ENCODE results near the gene CTSW.

The CTSW gene

DNA sequence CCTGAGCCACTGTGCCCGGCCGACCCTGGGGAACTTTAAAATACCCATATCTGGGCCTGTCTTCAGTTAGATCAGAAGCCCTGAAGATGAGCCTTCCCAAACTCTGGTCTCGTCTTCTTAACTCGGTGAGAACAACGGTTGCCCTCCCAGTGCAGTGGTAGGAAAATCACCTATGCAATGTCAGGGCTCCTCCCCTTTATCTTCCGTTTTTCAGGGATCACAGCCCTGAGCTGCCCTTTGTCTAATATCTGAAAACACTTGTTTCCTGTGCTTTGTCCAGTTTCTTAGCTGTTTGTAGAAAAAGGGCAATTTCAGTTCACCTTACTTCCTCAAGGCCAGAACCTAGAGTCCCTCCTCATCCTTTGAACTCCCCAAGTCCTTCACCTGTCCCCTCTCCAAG lies 49.0 kb downstream of the CTSW start:
- DNase-seq, result no peak
- Histone ChIP-seq H3K27ac (ENCODE audit: insufficient read depth, low read length, poor library complexity, severe bottlenecking) (peak overlapping the region; percentile 81), H3K9me3 (ENCODE audit: control insufficient read depth, low read length) (no peaks in the 10 kb centered on the region), H3K4me1 (ENCODE audit: control insufficient read depth, insufficient read depth, low read length, poor library complexity, severe bottlenecking) (peaks cover 15% of the 10 kb centered on the region), H3K27me3 (replicated peaks; ENCODE audit: control insufficient read depth, insufficient read depth, low read length, poor library complexity, severe bottlenecking) (no peaks in the 10 kb centered on the region), H3K4me3 (ENCODE audit: insufficient read depth, low read depth, low read length, poor library complexity, severe bottlenecking) (no peak overlapping the region), H3K36me3 (ENCODE audit: control insufficient read depth, insufficient read depth, low read length) (peaks cover 2% of the 10 kb centered on the region)

DNA sequence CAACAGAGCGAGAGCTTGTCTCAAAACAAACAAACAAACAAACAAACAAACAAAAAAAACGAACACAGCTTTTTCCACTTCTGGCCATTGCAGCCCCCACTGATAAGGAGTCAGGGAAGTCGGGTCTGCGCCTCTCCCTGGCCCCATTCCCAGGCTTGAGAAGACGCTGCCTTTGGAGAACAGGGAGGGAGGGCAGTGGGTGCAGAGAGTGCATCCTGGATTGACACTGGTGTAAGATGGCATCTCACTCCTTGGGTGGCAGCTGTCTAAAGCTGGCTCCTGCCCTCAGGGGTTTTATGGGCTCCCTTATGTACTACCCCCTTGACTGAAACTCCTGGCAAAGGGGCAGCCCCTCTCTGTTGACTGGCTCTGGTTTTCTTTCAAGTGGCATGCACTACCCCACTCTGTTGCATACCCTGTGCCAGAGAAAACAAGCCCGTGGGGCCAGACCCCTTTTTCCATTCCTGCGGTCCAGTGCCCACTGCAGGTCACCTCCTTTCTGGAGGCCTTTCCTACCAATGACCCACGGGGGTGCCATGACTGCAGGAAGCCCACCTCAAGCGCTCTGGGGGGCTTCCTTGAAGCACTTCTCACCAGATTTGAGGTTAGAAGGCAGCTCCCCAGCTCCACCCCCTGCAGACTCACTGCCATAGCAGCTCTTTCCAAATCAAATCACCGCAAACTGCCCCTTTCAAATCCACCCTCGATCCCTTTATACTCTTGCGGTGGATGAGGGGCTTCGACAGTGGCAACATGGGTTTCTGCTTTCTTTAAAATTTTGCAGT lies 52.3 kb downstream of the CTSW start:
- no peak for DNase-seq
- no peaks in the 10 kb centered on the region for H3K36me3 ChIP-seq (ENCODE audit: control insufficient read depth, insufficient read depth, low read length)
- H3K4me1 ChIP-seq (ENCODE audit: control insufficient read depth, insufficient read depth, low read length, poor library complexity, severe bottlenecking), result peaks cover 15% of the 10 kb centered on the region
- H3K27me3 ChIP-seq (replicated peaks; ENCODE audit: control insufficient read depth, insufficient read depth, low read length, poor library complexity, severe bottlenecking), result no peaks in the 10 kb centered on the region
- H3K4me3 ChIP-seq (ENCODE audit: insufficient read depth, low read depth, low read length, poor library complexity, severe bottlenecking), result no peak overlapping the region
- no peak overlapping the region for H3K27ac ChIP-seq (ENCODE audit: insufficient read depth, low read length, poor library complexity, severe bottlenecking)
- no peaks in the 10 kb centered on the region for H3K9me3 ChIP-seq (ENCODE audit: control insufficient read depth, low read length)

DNA sequence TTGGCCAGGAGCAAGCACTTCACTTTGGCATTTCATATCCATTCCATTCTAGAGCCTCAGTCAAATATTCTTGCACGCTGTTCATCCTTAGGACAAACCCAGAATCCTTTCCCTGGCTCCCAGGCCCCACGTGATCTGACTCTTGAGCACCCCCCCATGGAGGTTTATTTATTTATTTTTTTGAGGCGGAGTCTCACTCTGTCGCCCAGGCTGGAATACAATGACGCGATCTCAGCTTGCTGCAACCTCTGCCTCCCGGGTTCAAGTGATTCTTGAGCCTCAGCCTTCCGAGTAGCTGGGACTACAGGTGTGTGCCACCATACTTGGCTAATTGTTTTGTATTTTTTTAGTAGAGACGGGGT lies 52.9 kb downstream of the CTSW start:
- Histone ChIP-seq H3K36me3 (ENCODE audit: control insufficient read depth, insufficient read depth, low read length) (no peaks in the 10 kb centered on the region), H3K4me3 (ENCODE audit: insufficient read depth, low read depth, low read length, poor library complexity, severe bottlenecking) (no peak overlapping the region), H3K4me1 (ENCODE audit: control insufficient read depth, insufficient read depth, low read length, poor library complexity, severe bottlenecking) (peaks cover 13% of the 10 kb centered on the region), H3K27me3 (replicated peaks; ENCODE audit: control insufficient read depth, insufficient read depth, low read length, poor library complexity, severe bottlenecking) (no peaks in the 10 kb centered on the region), H3K9me3 (ENCODE audit: control insufficient read depth, low read length) (no peaks in the 10 kb centered on the region), H3K27ac (ENCODE audit: insufficient read depth, low read length, poor library complexity, severe bottlenecking) (no peak overlapping the region)
- DNase-seq, result no peak
